Kidney (tissue), 14 donors: ENCODE results near the gene NTNG1. TPM values are rescaled to one million over a fixed set of nuclear protein-coding genes. Genes with fewer than 3 reads are reported as not detected.

Source experiments
- DNase-seq, 5 donors: peaks; one replicate each; pipeline ENCODE4 v3.0.0-alpha.2; 2013 to 2020
- FAIRE-seq: peaks from 2 replicates; lab custom pipeline; 2012; peaks lifted over from hg19 to GRCh38; lab: Jason Lieb, UNC
- H3K27ac ChIP-seq, 2 donors: one replicate each; pipeline ENCODE4 v1.7.0; 2013; ENCODE audit warnings: low read depth in 2 of 2, low read length in 2 of 2, inconsistent platforms in 1 of 2
- H3K27me3 ChIP-seq: one replicate; pipeline ENCODE4 v1.7.1; 2013; ENCODE audit warnings: low read length, inconsistent platforms; ENCODE audit not compliant: control insufficient read depth, insufficient read depth
- H3K36me3 ChIP-seq, 3 donors: one replicate each; pipeline versions ENCODE4 v1.7.0 to v1.7.1; 2013; ENCODE audit warnings: low read length in 3 of 3, control low read depth in 1 of 3, inconsistent platforms in 1 of 3; ENCODE audit not compliant: insufficient read depth in 3 of 3, control insufficient read depth in 2 of 3
- H3K4me1 ChIP-seq, 3 donors: one replicate each; pipeline versions ENCODE4 v1.7.0 to v1.7.1; 2013; ENCODE audit warnings: low read length in 3 of 3, inconsistent platforms in 1 of 3, low read depth in 1 of 3; ENCODE audit not compliant: control insufficient read depth in 2 of 3, insufficient read depth in 2 of 3
- H3K4me3 ChIP-seq, 3 donors: one replicate each; pipeline versions ENCODE4 v1.7.0 to v1.8.1; 2013; ENCODE audit warnings: low read length in 3 of 3, control low read depth in 1 of 3, inconsistent platforms in 1 of 3
- H3K9ac ChIP-seq, 3 donors: one replicate each; pipeline versions ENCODE4 v1.7.0 to v1.7.1; 2013; ENCODE audit warnings: low read length in 3 of 3, control low read depth in 1 of 3, inconsistent platforms in 1 of 3
- H3K9me3 ChIP-seq, 3 donors: one replicate each; pipeline versions ENCODE4 v1.7.0 to v1.7.1; 2013; ENCODE audit warnings: low read length in 3 of 3, control low read depth in 1 of 3, inconsistent platforms in 1 of 3; ENCODE audit not compliant: control insufficient read depth in 2 of 3, insufficient read depth in 1 of 3
- CTCF ChIP-seq: IDR thresholded peaks from 3 replicates; pipeline ENCODE4 v1.5.1; 2012; ENCODE audit warnings: mild to moderate bottlenecking, moderate library complexity, borderline replicate concordance; ENCODE audit not compliant: insufficient read depth; ENCODE audit errors: extremely low read depth
- intact Hi-C: fragments of 100-400 bp; cut with DNase I; formaldehyde crosslinking; loops from one replicate; pipeline ENCODE4 v1.11.1; 2022
- polyA plus RNA-seq: library from polyadenylated mRNA; stranded (reverse); fragments of 350-450 nt; fragmentation: Illumina TruSeq; extraction: RNeasy Lipid Tissue Mini Kit (QIAGEN cat#74804); gene quantifications from one replicate; pipeline ENCODE4 v1.2.3, GENCODE V29; 2014; ENCODE audit warnings: low read depth, low replicate concordance; ENCODE audit not compliant: insufficient read depth
- total RNA-seq: library from RNA; stranded (reverse); fragmentation: NEBNext Ultra II Directional; extraction: Animal tissue kit (Norgen Biotek cat#: 25700); gene quantifications from one replicate; pipeline ENCODE4 v1.2.1, GENCODE V29; 2021
- donor health status: control.
- donor health status: control.
- donor health status: control.
- donor health status: control.
- donor health status: control.
- donor health status: DM: yes; HTN: yes; CAD: no.
- donor health status: Normal renal cell carcinoma (clear cell type).

The NTNG1 gene
- total and polyA plus RNA-seq, 2 donors from 2014 or later: 2.8 to 7.7 TPM

GRCh38 chr1:107493111-107493716 is 352.4 kb downstream of the NTNG1 start:
- Histone ChIP-seq H3K27me3 (no peaks in the 10 kb centered on the region), H3K27ac (no peak overlapping the region), H3K36me3 (no peaks in the 10 kb centered on the region), H3K4me1 (no peaks in the 10 kb centered on the region), H3K9ac (no peak overlapping the region), H3K4me3 (no peak overlapping the region), H3K9me3 (no peaks in the 10 kb centered on the region)
- intact Hi-C loops: no loop called here
- no peak for DNase-seq
- no peak for FAIRE-seq
- no peak for TF ChIP-seq CTCF

- H3K27me3 ChIP-seq: no peaks in the 10 kb centered on the region
- FAIRE-seq (no peak), DNase-seq (no peak)
- H3K4me3 ChIP-seq: no peak overlapping the region
- no peak overlapping the region for H3K27ac ChIP-seq
- intact Hi-C loops: no loop called here
- no peak for TF ChIP-seq CTCF
- H3K36me3 ChIP-seq: no peaks in the 10 kb centered on the region
- no peaks in the 10 kb centered on the region for H3K4me1 ChIP-seq
- no peaks in the 10 kb centered on the region for H3K9me3 ChIP-seq
- H3K9ac ChIP-seq: no peak overlapping the region
These were observed 353.2 kb downstream of the NTNG1 start for GRCh38 chr1:107494061-107494460.

- DNase-seq (no peak), FAIRE-seq (no peak)
- H3K27me3 ChIP-seq: no peaks in the 10 kb centered on the region
- no peak overlapping the region for H3K27ac ChIP-seq
- no peaks in the 10 kb centered on the region for H3K9me3 ChIP-seq
- intact Hi-C loops: no loop called here
- no peak overlapping the region for H3K4me3 ChIP-seq
- no peaks in the 10 kb centered on the region for H3K4me1 ChIP-seq
- H3K9ac ChIP-seq: no peak overlapping the region
- no peaks in the 10 kb centered on the region for H3K36me3 ChIP-seq
- TF ChIP-seq CTCF: no peak
These were observed 355.2 kb downstream of the NTNG1 start for GRCh38 chr1:107496002-107496401.

GRCh38 chr1:107499139-107499744 is 358.4 kb downstream of the NTNG1 start:
- Histone ChIP-seq H3K9ac (no peak overlapping the region), H3K27me3 (no peaks in the 10 kb centered on the region), H3K36me3 (no peaks in the 10 kb centered on the region), H3K4me3 (no peak overlapping the region), H3K4me1 (no peaks in the 10 kb centered on the region), H3K27ac (no peak overlapping the region), H3K9me3 (no peaks in the 10 kb centered on the region)
- FAIRE-seq: no peak
- TF ChIP-seq CTCF: no peak
- intact Hi-C loops: no loop called here
- no peak for DNase-seq
